GM23248 (cell line): ENCODE data around the gene PSMD5. TPM values are rescaled to one million over a fixed set of nuclear protein-coding genes. Genes with fewer than 3 reads are reported as not detected.

Source experiments
- DNase-seq: peaks from one replicate; pipeline ENCODE4 v3.0.0-alpha.2; 2015
- H2AFZ ChIP-seq: fragments of 200-600 bp; sonication (generic); 2 replicates; pipeline ENCODE4 v1.6.1; 2016; ENCODE audit warnings: antibody characterized with exemption
- H3F3A ChIP-seq: fragments of 200-600 bp; sonication (generic); 2 replicates; pipeline ENCODE4 v1.6.1; 2016; ENCODE audit warnings: mild to moderate bottlenecking, antibody characterized with exemption, mixed run types; ENCODE audit not compliant: insufficient read depth
- H3K27ac ChIP-seq: fragments of 200-600 bp; sonication (generic); 2 replicates; pipeline ENCODE4 v1.5.1; 2016; ENCODE audit warnings: mild to moderate bottlenecking
- H3K27me3 ChIP-seq: fragments of 200-600 bp; sonication (generic); replicated peaks from 2 replicates; pipeline ENCODE4 v1.6.1; 2016; ENCODE audit warnings: mild to moderate bottlenecking; ENCODE audit not compliant: insufficient read depth
- H3K36me3 ChIP-seq: fragments of 200-600 bp; sonication (generic); 2 replicates; pipeline ENCODE4 v1.6.1; 2016; ENCODE audit warnings: low read depth, mild to moderate bottlenecking
- H3K4me1 ChIP-seq: fragments of 200-600 bp; sonication (generic); 2 replicates; pipeline ENCODE4 v1.6.1; 2016; ENCODE audit warnings: mild to moderate bottlenecking; ENCODE audit not compliant: insufficient read depth
- H3K4me2 ChIP-seq: fragments of 200-600 bp; sonication (generic); one replicate; pipeline ENCODE4 v1.6.1; 2016; ENCODE audit warnings: mild to moderate bottlenecking; ENCODE audit not compliant: unreplicated experiment
- H3K4me3 ChIP-seq: fragments of 200-600 bp; sonication (generic); 2 replicates; pipeline ENCODE4 v1.5.1; 2016; ENCODE audit warnings: mild to moderate bottlenecking
- H3K79me2 ChIP-seq: fragments of 200-600 bp; sonication (generic); 2 replicates; pipeline ENCODE4 v1.6.1; 2016; ENCODE audit warnings: mild to moderate bottlenecking; ENCODE audit not compliant: insufficient read depth
- H3K9ac ChIP-seq: fragments of 200-600 bp; sonication (generic); 2 replicates; pipeline ENCODE4 v1.6.1; 2016; ENCODE audit warnings: mild to moderate bottlenecking
- H3K9me2 ChIP-seq: fragments of 200-600 bp; sonication (generic); 2 replicates; pipeline ENCODE4 v1.6.1; 2016; ENCODE audit warnings: mixed run types, mild to moderate bottlenecking, moderate library complexity; ENCODE audit not compliant: insufficient read depth
- H3K9me3 ChIP-seq: fragments of 200-600 bp; sonication (generic); one replicate; pipeline ENCODE4 v1.6.1; 2017; ENCODE audit warnings: low read depth
- H4K20me1 ChIP-seq: fragments of 200-600 bp; sonication (generic); 2 replicates; pipeline ENCODE4 v1.6.0; 2016; ENCODE audit not compliant: insufficient read depth
- EZH2 ChIP-seq: fragments of 200-600 bp; sonication (generic); IDR thresholded peaks from 2 replicates; pipeline ENCODE4 v1.6.1; 2018; ENCODE audit warnings: antibody characterized with exemption, mild to moderate bottlenecking; ENCODE audit not compliant: insufficient read depth, poor library complexity, severe bottlenecking
- EZH2phosphoT487 ChIP-seq: fragments of 200-600 bp; sonication (generic); IDR thresholded peaks from 2 replicates; pipeline ENCODE4 v1.6.1; 2018; ENCODE audit warnings: antibody characterized with exemption, moderate library complexity, mild to moderate bottlenecking, low read depth; ENCODE audit not compliant: insufficient read depth
- WGBS, 2 experiments: methylation state at CpG; one replicate each; pipeline ENCODE4 v1.1.6; 2015 to 2017; ENCODE audit warnings: low lambda C conversion rate in 2 of 2, low coverage in 1 of 2; ENCODE audit errors: missing lambda C conversion rate in 2 of 2; 5-methylcytosine and 5-hydroxymethylcytosine counted together
- in situ Hi-C: fragments of 300-500 bp; cut with MboI; formaldehyde crosslinking; loops from 2 replicates; pipeline ENCODE4 v1.15.0; 2020
- polyA plus RNA-seq: library from polyadenylated mRNA; unstranded; fragments of >200 nt; fragmentation: Nextera tagmentation; extraction: Ambion mirVana; gene quantifications from 2 replicates; pipeline ENCODE4 v1.2.1, GENCODE V29; 2016
- total RNA-seq: library from RNA; depleted of rRNA; stranded (reverse); fragments of >200 nt; shearing (Covaris generic); gene quantifications from 2 replicates; pipeline ENCODE4 v1.2.3, GENCODE V29; 2014

The PSMD5 gene
- total and polyA plus RNA-seq, 2 experiments from 2014 or later, result 37.2 to 43.3 TPM

DNA sequence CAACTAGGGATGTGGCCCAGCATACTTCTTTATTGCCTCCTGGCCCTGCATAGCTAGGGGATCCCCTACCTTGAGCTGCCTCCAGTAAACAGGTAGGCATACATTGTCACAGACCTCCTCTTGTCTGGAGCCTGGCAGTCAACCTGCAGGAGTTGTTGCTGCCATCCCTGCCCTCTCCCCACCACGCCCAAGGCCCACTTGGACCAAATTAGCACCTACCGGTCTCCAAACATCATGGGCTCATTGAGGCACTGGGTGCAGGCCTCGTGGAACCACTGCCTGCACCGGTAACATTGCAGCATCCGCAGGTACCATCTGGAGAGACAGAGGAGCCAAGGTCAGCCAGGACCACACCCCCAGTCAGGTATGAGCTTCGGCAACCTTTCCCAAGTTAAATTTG lies 23.9 kb upstream of the PSMD5 start:
- Histone ChIP-seq H3K4me3 (no peak overlapping the region), H3K79me2 (no peaks in the 10 kb centered on the region), H4K20me1 (no peaks in the 10 kb centered on the region), H3K27me3 (no peaks in the 10 kb centered on the region), H3F3A (peaks cover 4% of the 10 kb centered on the region; the same call in 1 of the 2 replicates), H3K4me1 (peaks cover 3% of the 10 kb centered on the region; the same call in 1 of the 2 replicates), H2AFZ (no peak overlapping the region), H3K9me2 (no peaks in the 10 kb centered on the region), H3K9ac (no peak overlapping the region), H3K27ac (no peak overlapping the region), H3K36me3 (no peaks in the 10 kb centered on the region), H3K9me3 (no peaks in the 10 kb centered on the region), H3K4me2 (no peak overlapping the region)
- no peak for TF ChIP-seq EZH2phosphoT487
- no peak for TF ChIP-seq EZH2
- in situ Hi-C loops, result no loop called here
- 90 to 92% methylated on average over 6 of the region's 6 CpGs for WGBS, 2 experiments
- no peak for DNase-seq

DNA sequence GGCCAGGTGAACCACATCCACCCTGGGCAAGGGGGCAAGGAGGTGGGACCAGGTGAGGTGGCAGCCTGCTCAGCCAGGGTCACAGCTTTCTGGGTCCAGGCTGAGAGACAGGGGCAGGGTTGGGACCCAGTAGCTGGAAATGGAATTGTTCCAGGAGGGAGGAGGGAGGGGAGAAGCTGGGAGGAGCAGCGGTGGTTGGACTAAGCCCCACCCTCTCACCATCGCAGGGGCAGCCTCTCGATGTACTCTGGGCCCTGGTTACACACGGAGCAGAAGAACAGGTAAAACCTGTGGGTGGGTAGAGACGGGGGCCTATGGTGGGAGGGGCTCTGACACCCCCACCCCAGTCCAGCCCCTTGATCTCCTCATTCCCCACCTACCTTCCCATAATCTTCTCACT lies 23.1 kb upstream of the PSMD5 start:
- Histone ChIP-seq H3K79me2 (no peaks in the 10 kb centered on the region), H2AFZ (no peak overlapping the region), H3K36me3 (no peaks in the 10 kb centered on the region), H3K4me1 (peaks cover 3% of the 10 kb centered on the region; the same call in 1 of the 2 replicates), H3K27ac (no peak overlapping the region), H3K4me3 (no peak overlapping the region), H3F3A (peaks cover 4% of the 10 kb centered on the region; the same call in 1 of the 2 replicates), H3K9me3 (no peaks in the 10 kb centered on the region), H3K4me2 (no peak overlapping the region), H3K9me2 (no peaks in the 10 kb centered on the region), H4K20me1 (no peaks in the 10 kb centered on the region), H3K9ac (no peak overlapping the region), H3K27me3 (no peaks in the 10 kb centered on the region)
- DNase-seq, result no peak
- in situ Hi-C loops, result no loop called here
- 81 to 83% methylated on average over 2 to 5 of the region's 5 CpGs for WGBS, 2 experiments
- TF ChIP-seq EZH2 (no peak), EZH2phosphoT487 (no peak)

GRCh38 chr9:120865176-120865575 lies 22.5 kb upstream of the PSMD5 start:
- no peak for TF ChIP-seq EZH2phosphoT487
- no peak for TF ChIP-seq EZH2
- no peaks in the 10 kb centered on the region for H4K20me1 ChIP-seq
- H3K4me3 ChIP-seq, result no peak overlapping the region
- no peak overlapping the region for H2AFZ ChIP-seq
- H3F3A ChIP-seq, result peaks cover 4% of the 10 kb centered on the region; the same call in 1 of the 2 replicates
- H3K27me3 ChIP-seq, result no peaks in the 10 kb centered on the region
- peaks cover 3% of the 10 kb centered on the region; the same call in 1 of the 2 replicates for H3K4me1 ChIP-seq
- 72 to 80% methylated on average over 5 of the region's 5 CpGs for WGBS, 2 experiments
- H3K4me2 ChIP-seq, result no peak overlapping the region
- H3K36me3 ChIP-seq, result 0 out of 2 replicates have a peak, but pooled peaks cover 3% of the 10 kb centered on the region
- H3K79me2 ChIP-seq, result no peaks in the 10 kb centered on the region
- no peak overlapping the region for H3K9ac ChIP-seq
- in situ Hi-C loops, result no loop called here
- no peaks in the 10 kb centered on the region for H3K9me3 ChIP-seq
- no peaks in the 10 kb centered on the region for H3K9me2 ChIP-seq
- no peak overlapping the region for H3K27ac ChIP-seq
- DNase-seq, result no peak

GRCh38 chr9:120864719-120865118 lies 22.0 kb upstream of the PSMD5 start:
- H3K9ac ChIP-seq, result no peak overlapping the region
- no peak overlapping the region for H3K4me2 ChIP-seq
- 91 to 92% methylated on average over 5 of the region's 5 CpGs for WGBS, 2 experiments
- TF ChIP-seq EZH2 (no peak), EZH2phosphoT487 (no peak)
- no peak for DNase-seq
- no peaks in the 10 kb centered on the region for H4K20me1 ChIP-seq
- H3K27ac ChIP-seq, result no peak overlapping the region
- in situ Hi-C loops, result no loop called here
- no peaks in the 10 kb centered on the region for H3K79me2 ChIP-seq
- H3K4me1 ChIP-seq, result peaks cover 3% of the 10 kb centered on the region; the same call in 1 of the 2 replicates
- H3K9me2 ChIP-seq, result no peaks in the 10 kb centered on the region
- H2AFZ ChIP-seq, result no peak overlapping the region
- no peak overlapping the region for H3K4me3 ChIP-seq
- H3F3A ChIP-seq, result peaks cover 4% of the 10 kb centered on the region; the same call in 1 of the 2 replicates
- no peaks in the 10 kb centered on the region for H3K27me3 ChIP-seq
- H3K36me3 ChIP-seq, result 0 out of 2 replicates have a peak, but pooled peaks cover 4% of the 10 kb centered on the region
- H3K9me3 ChIP-seq, result no peaks in the 10 kb centered on the region
